ENCODE results near the gene GIMAP8.

GIMAP8 gene

GRCh38 chr7:150442811-150443210 lies 7.6 kb upstream of the GIMAP8 start:
- no peak for DNase-seq (ENCODE audit: extremely low spot score)
- ChIA-PET CTCF (interaction anchor here (1.0 kb wide), 1 partner anchor 21 kb away, joined by 3 read pairs; no protein-coding TSS in a partner anchor), POLR2A (no interaction called here)
- no peak for TF ChIP-seq CTCF (IDR thresholded peaks at IDR 0.05; ENCODE audit: control extremely low read depth, extremely low read depth, low read depth, missing control alignments)

GRCh38 chr7:150443793-150444540 lies 6.5 kb upstream of the GIMAP8 start:
- no peak for DNase-seq (ENCODE audit: extremely low spot score)
- ChIA-PET CTCF (interaction anchor here (1.4 to 1.8 kb wide), 2 partner anchors 12 to 23 kb away, joined by 4 to 5 read pairs; no protein-coding TSS in a partner anchor), POLR2A (interaction anchor here (0.5 kb wide), 1 partner anchor 43 kb away, joined by 3 read pairs; no protein-coding TSS in a partner anchor)
- no peak for TF ChIP-seq CTCF (IDR thresholded peaks at IDR 0.05; ENCODE audit: control extremely low read depth, extremely low read depth, low read depth, missing control alignments)

- POLR2A ChIA-PET: interaction anchor here (0.5 kb wide), 1 partner anchor 42 kb away, joined by 3 read pairs; no protein-coding TSS in a partner anchor
- no peak for TF ChIP-seq CTCF (IDR thresholded peaks at IDR 0.05; ENCODE audit: control extremely low read depth, extremely low read depth, low read depth, missing control alignments)
- no peak for DNase-seq (ENCODE audit: extremely low spot score)
- CTCF ChIA-PET: interaction anchor here (1.1 to 1.8 kb wide), 5 partner anchors 11 to 454 kb away, joined by 3 to 5 read pairs (median 4); no protein-coding TSS in a partner anchor
Measured at GRCh38 chr7:150444674-150445365, 5.6 kb upstream of the GIMAP8 start.

GRCh38 chr7:150446288-150446938 lies 4.0 kb upstream of the GIMAP8 start:
- ChIA-PET CTCF (interaction anchor here (1.3 to 3.6 kb wide), 7 partner anchors 7 to 312 kb away, joined by 3 to 37 read pairs (median 6); no protein-coding TSS in a partner anchor), POLR2A (no interaction called here)
- no peak for DNase-seq (ENCODE audit: extremely low spot score)
- TF ChIP-seq CTCF (IDR thresholded peaks at IDR 0.05; ENCODE audit: control extremely low read depth, extremely low read depth, low read depth, missing control alignments): no peak

- CTCF ChIA-PET: interaction anchor here (0.8 to 3.6 kb wide), 29 partner anchors 9 to 450 kb away, joined by 3 to 37 read pairs (median 5); partner anchors contain the start of genes GIMAP2 and GIMAP7
- TF ChIP-seq CTCF (IDR thresholded peaks at IDR 0.05; ENCODE audit: control extremely low read depth, extremely low read depth, low read depth, missing control alignments): no peak
- POLR2A ChIA-PET: no interaction called here
- DNase-seq (ENCODE audit: extremely low spot score): no peak
Measured at GRCh38 chr7:150447966-150448788, 2.3 kb upstream of the GIMAP8 start.

All from GM10248 (cell line).